AG04449 (cell line): ENCODE data around the gene EIF4B.

Experiments
- CTCF ChIA-PET: fragments of 350-600 bp; formaldehyde crosslinking; extraction: SDS; loops from one replicate; lab custom pipeline; 2021; ENCODE audit warnings: antibody characterized with exemption; lab: Yijun Ruan, JAX
- POLR2A ChIA-PET: fragments of 400-600, 350-600 bp; formaldehyde crosslinking; extraction: SDS; loops from one replicate; lab custom pipeline; 2020; ENCODE audit warnings: antibody characterized with exemption, inconsistent platforms; lab: Yijun Ruan, JAX
- DNase-seq: peaks from one replicate; pipeline ENCODE4 v3.0.0-alpha.2; 2010; ENCODE audit warnings: low read depth, low spot score
- H3K4me3 ChIP-seq: 2 replicates; pipeline ENCODE4 v1.5.1; 2011; ENCODE audit warnings: low read depth, mild to moderate bottlenecking, control low read depth, low read length
- TF ChIP-seq, protein P1 (sequence below): IDR thresholded peaks from one replicate; pipeline ENCODE4 v1.5.1; 2011; ENCODE audit warnings: mild to moderate bottlenecking, moderate library complexity, low read length, control low read depth, inconsistent platforms; ENCODE audit not compliant: insufficient read depth; ENCODE audit errors: missing control alignments

The EIF4B gene

GRCh38 chr12:53036802-53037201, 30.5 kb downstream of the EIF4B start:
- POLR2A ChIA-PET: interaction anchor here (0.9 kb wide), 1 partner anchor 10 kb away, joined by 4 read pairs; no protein-coding TSS in a partner anchor
- CTCF ChIA-PET: interaction anchor here (1.2 to 5.5 kb wide), 6 partner anchors 11 to 62 kb away, joined by 4 to 71 read pairs (median 17); partner anchors contain the start of gene TNS2
- TF ChIP-seq, protein P1, sequence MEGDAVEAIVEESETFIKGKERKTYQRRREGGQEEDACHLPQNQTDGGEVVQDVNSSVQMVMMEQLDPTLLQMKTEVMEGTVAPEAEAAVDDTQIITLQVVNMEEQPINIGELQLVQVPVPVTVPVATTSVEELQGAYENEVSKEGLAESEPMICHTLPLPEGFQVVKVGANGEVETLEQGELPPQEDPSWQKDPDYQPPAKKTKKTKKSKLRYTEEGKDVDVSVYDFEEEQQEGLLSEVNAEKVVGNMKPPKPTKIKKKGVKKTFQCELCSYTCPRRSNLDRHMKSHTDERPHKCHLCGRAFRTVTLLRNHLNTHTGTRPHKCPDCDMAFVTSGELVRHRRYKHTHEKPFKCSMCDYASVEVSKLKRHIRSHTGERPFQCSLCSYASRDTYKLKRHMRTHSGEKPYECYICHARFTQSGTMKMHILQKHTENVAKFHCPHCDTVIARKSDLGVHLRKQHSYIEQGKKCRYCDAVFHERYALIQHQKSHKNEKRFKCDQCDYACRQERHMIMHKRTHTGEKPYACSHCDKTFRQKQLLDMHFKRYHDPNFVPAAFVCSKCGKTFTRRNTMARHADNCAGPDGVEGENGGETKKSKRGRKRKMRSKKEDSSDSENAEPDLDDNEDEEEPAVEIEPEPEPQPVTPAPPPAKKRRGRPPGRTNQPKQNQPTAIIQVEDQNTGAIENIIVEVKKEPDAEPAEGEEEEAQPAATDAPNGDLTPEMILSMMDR: no peak
- H3K4me3 ChIP-seq: no peak overlapping the region
- DNase-seq: no peak

- H3K4me3 ChIP-seq: no peak overlapping the region
- no peak for DNase-seq
- ChIA-PET CTCF (interaction anchor here (1.9 to 5.5 kb wide), 5 partner anchors 8 to 59 kb away, joined by 9 to 71 read pairs (median 15); partner anchors contain the start of gene TNS2), POLR2A (no interaction called here)
- TF ChIP-seq, protein P1: no peak
These were observed 33.6 kb downstream of the EIF4B start for GRCh38 chr12:53039851-53040250.

GRCh38 chr12:53042607-53043454, 36.6 kb downstream of the EIF4B start:
- ChIA-PET POLR2A (no interaction called here), CTCF (interaction anchor here (1.1 to 1.9 kb wide), 3 partner anchors 8 to 155 kb away, joined by 3 to 4 read pairs (median 4); no protein-coding TSS in a partner anchor)

DNA sequence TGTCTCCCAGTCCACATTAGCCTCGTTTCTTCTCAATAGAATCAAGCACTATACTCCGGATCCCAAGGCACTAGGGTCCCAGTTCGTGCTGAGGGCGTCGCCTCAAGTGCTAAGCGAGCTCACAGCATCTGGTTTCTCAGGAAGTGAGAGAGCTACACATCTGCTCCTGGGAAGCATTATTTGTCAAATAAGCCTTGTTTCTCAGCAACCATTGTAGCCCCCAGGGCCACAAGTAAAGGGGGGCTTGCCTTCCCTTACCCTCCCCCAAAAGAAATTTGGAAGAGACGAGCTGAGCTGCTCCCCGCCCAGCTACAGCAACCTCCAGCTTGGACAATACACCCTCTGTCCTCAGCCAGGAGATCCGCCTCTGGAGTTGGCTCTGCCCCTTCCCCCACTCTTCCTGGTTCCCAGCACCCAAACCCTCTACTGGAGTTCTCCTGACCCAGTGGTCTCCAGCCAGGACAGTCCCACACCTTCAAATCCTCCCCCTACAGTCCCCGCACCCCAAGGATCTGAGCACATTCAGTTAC, 37.9 kb downstream of the EIF4B start:
- no peak overlapping the region for H3K4me3 ChIP-seq
- TF ChIP-seq, protein P1: no peak
- ChIA-PET POLR2A (interaction anchor here (0.6 to 1.3 kb wide), 3 partner anchors 11 to 25 kb away, joined by 3 read pairs; no protein-coding TSS in a partner anchor), CTCF (interaction anchor here (1.0 to 1.9 kb wide), 4 partner anchors 9 to 154 kb away, joined by 3 to 5 read pairs (median 4); no protein-coding TSS in a partner anchor)
- no peak for DNase-seq

More at GRCh38 chr12:53042607-53043454, 36.6 kb downstream of the EIF4B start:
- no peak overlapping the region for H3K4me3 ChIP-seq
- DNase-seq: no peak
- TF ChIP-seq, protein P1: no peak

- DNase-seq: no peak
- ChIA-PET CTCF (interaction anchor here (1.0 to 1.7 kb wide), 5 partner anchors 8 to 57 kb away, joined by 3 to 5 read pairs (median 4); no protein-coding TSS in a partner anchor), POLR2A (interaction anchor here (1.1 to 2.6 kb wide), 4 partner anchors 12 to 54 kb away, joined by 3 to 10 read pairs (median 4); no protein-coding TSS in a partner anchor)
- no peak overlapping the region for H3K4me3 ChIP-seq
- TF ChIP-seq, protein P1: no peak
These were observed 38.8 kb downstream of the EIF4B start for GRCh38 chr12:53044896-53045695.
